ENCODE results near the gene ANAPC4.

DNA sequence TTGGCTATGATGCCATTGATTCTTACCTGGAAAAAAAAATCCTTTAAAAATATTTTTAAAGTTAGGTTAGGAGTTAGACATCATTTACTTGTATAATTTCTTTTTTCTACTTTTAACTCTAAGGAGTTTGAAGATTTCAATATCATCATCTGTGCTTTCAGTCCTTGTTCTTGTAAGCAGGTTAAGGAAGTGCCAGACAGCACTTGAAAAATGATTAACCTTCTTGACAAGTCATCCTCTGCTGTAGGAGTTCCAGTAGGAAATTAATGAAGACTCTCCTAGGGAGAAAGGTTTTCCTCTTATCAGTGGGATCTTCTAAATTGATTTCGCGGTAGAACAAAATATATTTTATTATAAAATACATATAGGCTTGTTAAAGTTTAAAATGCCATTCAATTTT, 29.1 kb upstream of the ANAPC4 start:
- TF ChIP-seq CTCF (IDR thresholded peaks at IDR 0.05): no peak
- no peak for TF ChIP-seq POLR2A (IDR thresholded peaks at IDR 0.05)
